T-cell (primary cell): ENCODE data around the gene C17orf78. TPM values are rescaled to one million over a fixed set of nuclear protein-coding genes. Genes with fewer than 3 reads are reported as not detected.
A peak's percentile ranks its signal among the peaks of the same experiment; 100 is the strongest.
"Not testable (repeated sequence)": the region's sequence is repeated elsewhere in the genome, so short reads cannot be mapped to it uniquely, and the experiment has no call there.

Experiments
- ATAC-seq, 4 experiments: fragments of 200-7000 bp in 3 of 4; fragments of 150-1000 bp in 1 of 4; cut with Tn5 transposase; replicated peaks in 1 of 4; 1 replicate in 3 of 4; 2 replicates in 1 of 4; pipeline ENCODE4 v1.10.0; 2021; ENCODE audit warnings: moderate library complexity in 3 of 4, mild to moderate bottlenecking in 2 of 4, moderate number of reproducible peaks in 1 of 4
- CTCF ChIA-PET, 2 donors: fragments of 300-600 bp; sonication (Branson Sonifier 250); formaldehyde crosslinking; loops; one replicate each; lab custom pipeline; 2022; ENCODE audit warnings: antibody characterized with exemption in 2 of 2; lab: Charles Lee
- POLR2A ChIA-PET, 2 donors: fragments of 300-600 bp; sonication (Branson Sonifier 250); formaldehyde crosslinking; loops; one replicate each; lab custom pipeline; 2022; ENCODE audit warnings: antibody characterized with exemption in 2 of 2; lab: Charles Lee
- DNase-seq, 35 experiments: peaks; one replicate each; pipeline versions ENCODE4 v3.0.0 to v3.0.0-alpha.2; 2013 to 2023
- H3K27ac ChIP-seq: one replicate; pipeline ENCODE4 v1.5.1; 2013; ENCODE audit warnings: low read length
- H3K27me3 ChIP-seq, 2 experiments: replicated peaks in 1 of 2; 1 replicate in 1 of 2; 2 replicates in 1 of 2; pipeline versions ENCODE4 v1.6.1 to v1.7.0; 2013; ENCODE audit warnings: low read length in 1 of 2, mixed read lengths in 1 of 2; ENCODE audit not compliant: control insufficient read depth in 2 of 2, insufficient read depth in 2 of 2; ENCODE audit errors: extremely low read depth in 1 of 2
- H3K36me3 ChIP-seq, 2 donors: 1 replicate in 1 of 2; 2 replicates in 1 of 2; pipeline versions ENCODE4 v1.6.1 to v1.7.0; 2013; ENCODE audit warnings: low read length in 1 of 2; ENCODE audit not compliant: control insufficient read depth in 2 of 2, insufficient read depth in 1 of 2; ENCODE audit errors: extremely low read depth in 1 of 2
- H3K4me1 ChIP-seq, 2 experiments: 1 replicate in 1 of 2; 2 replicates in 1 of 2; pipeline versions ENCODE4 v1.6.1 to v1.7.0; 2013; ENCODE audit warnings: low read length in 2 of 2, mixed read lengths in 1 of 2; ENCODE audit not compliant: insufficient read depth in 2 of 2, control insufficient read depth in 1 of 2; ENCODE audit errors: extremely low read depth in 1 of 2
- H3K4me3 ChIP-seq, 2 donors: 1 replicate in 1 of 2; 2 replicates in 1 of 2; pipeline versions ENCODE4 v1.5.1 to v1.7.0; 2013; ENCODE audit warnings: mild to moderate bottlenecking in 2 of 2, low read length in 1 of 2, moderate library complexity in 1 of 2; ENCODE audit not compliant: control insufficient read depth in 1 of 2; ENCODE audit errors: extremely low read depth in 1 of 2
- H3K9me3 ChIP-seq: 2 replicates; pipeline ENCODE4 v1.7.0; 2013
- H3K27ac Mint-ChIP-seq, 2 donors: one replicate each; pipeline ENCODE4 v1.8.0; 2020 to 2021; ENCODE audit warnings: mild to moderate bottlenecking in 2 of 2, mixed read lengths in 2 of 2
- H3K27me3 Mint-ChIP-seq, 2 donors: one replicate each; pipeline ENCODE4 v1.8.0; 2021 to 2022; ENCODE audit warnings: mixed read lengths in 2 of 2
- H3K36me3 Mint-ChIP-seq: one replicate; pipeline ENCODE4 v1.8.0; 2021; ENCODE audit warnings: mixed read lengths
- H3K4me1 Mint-ChIP-seq, 3 donors: one replicate each; pipeline ENCODE4 v1.8.0; 2020 to 2022; ENCODE audit warnings: mixed read lengths in 3 of 3, mild to moderate bottlenecking in 1 of 3
- H3K4me3 Mint-ChIP-seq, 3 donors: one replicate each; pipeline ENCODE4 v1.8.0; 2020 to 2022; ENCODE audit warnings: mild to moderate bottlenecking in 3 of 3, mixed read lengths in 3 of 3, moderate library complexity in 3 of 3
- H3K9me3 Mint-ChIP-seq, 3 donors: one replicate each; pipeline ENCODE4 v1.8.0; 2020 to 2022; ENCODE audit warnings: mixed read lengths in 3 of 3
- WGBS: methylation state at CpG from one replicate; pipeline ENCODE4 v1.1.5; 2013; ENCODE audit warnings: missing lambda C conversion rate; ENCODE audit not compliant: insufficient coverage; 5-methylcytosine and 5-hydroxymethylcytosine counted together
- total RNA-seq, 35 experiments: library from RNA in 6 of 35; stranded (reverse) in 6 of 35; fragments of 120-200 nt in 1 of 35; gene quantifications; one replicate each; pipeline versions ENCODE4 v1.2.1 to v1.2.4 and lab custom pipeline; 2013 to 2026

Gene C17orf78
- total RNA-seq, 5 donors from 2014 or later (not counting 1 experiment from before 2014, with no cell fraction given), result not detected

GRCh38 chr17:37391146-37391545, 15.4 kb downstream of the C17orf78 start:
- Mint-ChIP-seq H3K27me3 (no peaks in the 10 kb centered on the region), H3K27ac (no peak overlapping the region), H3K36me3 (no peaks in the 10 kb centered on the region), H3K4me3 (no peak overlapping the region), H3K4me1 (peaks cover 11 to 14% (median 12%) of the 10 kb centered on the region in 3 donors), H3K9me3 (no peaks in the 10 kb centered on the region)
- H3K4me1 ChIP-seq, result no peaks in the 10 kb centered on the region
- POLR2A ChIA-PET, result no interaction called here
- ATAC-seq (no peak), DNase-seq (no peak)
- no peak overlapping the region for H3K27ac ChIP-seq
- H3K9me3 ChIP-seq, result no peaks in the 10 kb centered on the region
- no peaks in the 10 kb centered on the region for H3K36me3 ChIP-seq
- no peak overlapping the region for H3K4me3 ChIP-seq
- 100% methylated on average over 3 of the region's 6 CpGs for WGBS
- no peaks in the 10 kb centered on the region for H3K27me3 ChIP-seq
- CTCF ChIA-PET, result interaction anchor here in 1 of 2 donors (1.4 kb wide), 1 partner anchor 14 kb away, joined by 4 read pairs; no protein-coding TSS in a partner anchor

DNA sequence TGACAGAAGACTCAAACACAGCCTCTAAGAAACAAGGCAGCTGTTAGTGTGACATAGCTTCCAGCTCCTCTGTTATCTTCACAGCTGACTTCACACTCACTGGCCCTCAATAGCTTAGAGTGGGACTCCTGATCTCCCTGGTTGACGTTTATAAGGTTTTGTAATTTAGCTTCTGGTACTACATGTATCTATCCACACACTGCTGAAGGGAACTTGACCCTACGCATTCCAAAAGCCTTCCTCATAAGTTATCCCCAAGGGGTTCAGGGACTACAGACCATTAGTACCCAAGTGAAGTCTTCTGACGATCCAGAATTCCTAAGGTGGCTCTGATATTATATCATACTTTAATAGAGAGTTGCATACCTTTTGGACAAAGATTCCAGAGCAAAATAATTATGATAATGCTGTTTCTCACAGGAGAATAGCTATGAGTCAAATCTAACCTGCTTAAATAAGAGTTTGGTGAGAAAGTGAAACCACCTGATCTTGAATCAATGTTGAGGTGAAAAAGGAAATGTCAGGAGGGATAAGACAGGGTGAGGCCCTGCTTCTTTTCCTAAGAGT, 16.3 kb downstream of the C17orf78 start:
- no peak for DNase-seq
- ATAC-seq, result no peak
- no peaks in the 10 kb centered on the region for H3K27me3 ChIP-seq
- H3K9me3 Mint-ChIP-seq, result no peaks in the 10 kb centered on the region
- H3K27ac Mint-ChIP-seq, result peak overlapping the region in 1 of 2 donors; percentile 28
- H3K27ac ChIP-seq, result no peak overlapping the region
- H3K4me3 ChIP-seq, result no peak overlapping the region
- ChIA-PET CTCF (interaction anchor here (0.6 to 1.4 kb wide), 3 partner anchors 13 to 344 kb away, joined by 3 to 4 read pairs (median 4); no protein-coding TSS in a partner anchor), POLR2A (interaction anchor here in 1 of 2 donors (0.6 kb wide), 1 partner anchor 111 kb away, joined by 3 read pairs; no protein-coding TSS in a partner anchor)
- H3K9me3 ChIP-seq, result no peaks in the 10 kb centered on the region
- H3K4me1 ChIP-seq, result no peaks in the 10 kb centered on the region
- WGBS, result no CpG with 5 or more reads among the region's 3 CpGs
- H3K36me3 Mint-ChIP-seq, result no peaks in the 10 kb centered on the region
- no peaks in the 10 kb centered on the region for H3K36me3 ChIP-seq
- peaks cover 11 to 14% (median 12%) of the 10 kb centered on the region in 3 donors for H3K4me1 Mint-ChIP-seq
- peak overlapping the region in 1 of 3 donors; percentile 28 for H3K4me3 Mint-ChIP-seq
- H3K27me3 Mint-ChIP-seq, result no peaks in the 10 kb centered on the region

GRCh38 chr17:37393352-37393751, 17.6 kb downstream of the C17orf78 start:
- POLR2A ChIA-PET, result no interaction called here
- Mint-ChIP-seq H3K4me3 (no peak overlapping the region), H3K4me1 (peaks cover 11 to 16% (median 16%) of the 10 kb centered on the region in 3 donors), H3K9me3 (no peaks in the 10 kb centered on the region), H3K27ac (no peak overlapping the region), H3K36me3 (no peaks in the 10 kb centered on the region), H3K27me3 (no peaks in the 10 kb centered on the region)
- DNase-seq (no peak), ATAC-seq (no peak)
- no peaks in the 10 kb centered on the region for H3K9me3 ChIP-seq
- no peaks in the 10 kb centered on the region for H3K36me3 ChIP-seq
- WGBS, result 100% methylated on average over 6 of the region's 7 CpGs
- no peak overlapping the region for H3K27ac ChIP-seq
- no peak overlapping the region for H3K4me3 ChIP-seq
- no peaks in the 10 kb centered on the region for H3K27me3 ChIP-seq
- no peaks in the 10 kb centered on the region for H3K4me1 ChIP-seq
- CTCF ChIA-PET, result no interaction called here

- Histone ChIP-seq H3K36me3 (no peaks in the 10 kb centered on the region), H3K4me3 (no peak overlapping the region), H3K27ac (no peak overlapping the region), H3K9me3 (no peaks in the 10 kb centered on the region), H3K4me1 (no peaks in the 10 kb centered on the region), H3K27me3 (no peaks in the 10 kb centered on the region)
- no CpG with 5 or more reads among the region's 5 CpGs for WGBS
- Mint-ChIP-seq H3K4me3 (no peak overlapping the region), H3K27ac (no peak overlapping the region), H3K27me3 (no peaks in the 10 kb centered on the region), H3K4me1 (peaks cover 8 to 16% (median 14%) of the 10 kb centered on the region in 3 donors), H3K9me3 (no peaks in the 10 kb centered on the region), H3K36me3 (no peaks in the 10 kb centered on the region)
- no peak for DNase-seq
- ATAC-seq, result no peak
- ChIA-PET CTCF (interaction anchor here (0.5 to 2.0 kb wide), 2 partner anchors 14 to 26 kb away, joined by 3 to 14 read pairs; no protein-coding TSS in a partner anchor), POLR2A (no interaction called here)
Measured at GRCh38 chr17:37399265-37399803, 23.5 kb downstream of the C17orf78 start.

GRCh38 chr17:37400505-37400904, 24.7 kb downstream of the C17orf78 start:
- CTCF ChIA-PET, result interaction anchor here in 1 of 2 donors (0.6 kb wide), 1 partner anchor 1563 kb away, joined by 3 read pairs; no protein-coding TSS in a partner anchor
- Histone ChIP-seq H3K4me3 (no peak overlapping the region), H3K27ac (no peak overlapping the region), H3K4me1 (peaks cover 2% of the 10 kb centered on the region in 2 experiments), H3K9me3 (no peaks in the 10 kb centered on the region), H3K27me3 (no peaks in the 10 kb centered on the region), H3K36me3 (no peaks in the 10 kb centered on the region)
- no peak overlapping the region for H3K4me3 Mint-ChIP-seq
- POLR2A ChIA-PET, result no interaction called here
- no peak for DNase-seq
- H3K27me3 Mint-ChIP-seq, result no peaks in the 10 kb centered on the region
- H3K9me3 Mint-ChIP-seq, result no peaks in the 10 kb centered on the region
- no peak for ATAC-seq
- H3K36me3 Mint-ChIP-seq, result no peaks in the 10 kb centered on the region
- H3K4me1 Mint-ChIP-seq, result peaks cover 18 to 25% (median 24%) of the 10 kb centered on the region in 3 donors
- no peak overlapping the region for H3K27ac Mint-ChIP-seq

- Mint-ChIP-seq H3K4me3 (peak overlapping the region; percentile 92 to 98 (median 93)), H3K4me1 (peaks cover 33 to 45% (median 44%) of the 10 kb centered on the region in 3 donors)
- H3K4me3 ChIP-seq, H3K9me3 ChIP-seq, H3K36me3 ChIP-seq, ATAC-seq, H3K27ac Mint-ChIP-seq, H3K27me3 ChIP-seq, DNase-seq, H3K36me3 Mint-ChIP-seq, POLR2A ChIA-PET, H3K9me3 Mint-ChIP-seq, H3K27ac ChIP-seq, H3K27me3 Mint-ChIP-seq: not testable (repeated sequence)
- 84% methylated on average over 5 of the region's 14 CpGs for WGBS
- peaks cover 8 to 23% of the 10 kb centered on the region in 2 experiments for H3K4me1 ChIP-seq
- CTCF ChIA-PET, result interaction anchor here in 1 of 2 donors (0.7 to 2.0 kb wide), 2 partner anchors 14 to 693 kb away, joined by 4 to 6 read pairs; no protein-coding TSS in a partner anchor
Measured at GRCh38 chr17:37405522-37405921, 29.7 kb downstream of the C17orf78 start.
